DLD1 (cell line): ENCODE results near the gene IYD.
"Not testable (repeated sequence)": the region's sequence is repeated elsewhere in the genome, so short reads cannot be mapped to it uniquely, and the experiment has no call there.

Experiments used
- in situ Hi-C: cut with HindIII; loops from 2 replicates; pipeline ENCODE4 v1.10.0; 2017; ENCODE audit warnings: low sequenced_read_pairs

The IYD gene

DNA sequence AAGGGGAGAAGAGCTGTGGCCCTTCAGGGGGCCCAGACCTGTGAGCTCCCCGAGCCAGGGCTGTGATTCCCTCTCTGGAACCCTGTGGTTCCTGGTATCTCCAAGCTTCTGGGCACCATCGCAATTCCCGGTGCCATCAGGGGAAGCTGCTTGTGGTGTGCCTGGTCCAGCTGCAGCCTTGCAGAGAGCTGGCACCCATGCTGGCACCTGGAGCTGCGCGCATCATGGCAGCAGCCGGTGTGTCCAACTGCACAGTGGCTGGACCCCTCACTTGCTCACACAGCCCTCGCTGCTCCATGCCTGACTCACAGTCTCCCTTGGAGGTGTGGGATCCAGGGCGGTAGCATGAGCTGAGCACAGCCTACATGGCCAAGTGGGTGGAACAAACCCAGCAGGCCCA, 56.7 kb downstream of the IYD start:
- in situ Hi-C loops = no loop called here

DNA sequence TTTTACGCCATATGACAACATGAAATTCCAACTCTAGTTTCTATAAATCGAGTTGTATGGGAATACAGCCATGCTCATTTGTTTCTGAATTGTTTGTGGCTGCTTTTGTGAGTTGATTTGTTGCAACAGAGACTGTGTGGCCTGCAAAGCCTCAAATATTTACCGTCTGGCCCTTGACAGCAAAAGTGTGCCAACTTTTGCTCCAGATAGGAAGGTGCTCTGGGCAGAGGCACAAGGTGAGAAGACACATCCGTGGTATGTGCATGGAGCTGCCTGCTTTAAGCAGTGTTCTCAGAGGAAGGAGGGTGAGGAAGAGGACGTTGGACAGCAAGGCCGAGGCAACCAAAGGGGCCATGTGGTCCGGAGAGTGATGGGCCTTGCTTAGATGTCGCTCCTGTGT, 57.4 kb downstream of the IYD start:
- in situ Hi-C loops = no loop called here

DNA sequence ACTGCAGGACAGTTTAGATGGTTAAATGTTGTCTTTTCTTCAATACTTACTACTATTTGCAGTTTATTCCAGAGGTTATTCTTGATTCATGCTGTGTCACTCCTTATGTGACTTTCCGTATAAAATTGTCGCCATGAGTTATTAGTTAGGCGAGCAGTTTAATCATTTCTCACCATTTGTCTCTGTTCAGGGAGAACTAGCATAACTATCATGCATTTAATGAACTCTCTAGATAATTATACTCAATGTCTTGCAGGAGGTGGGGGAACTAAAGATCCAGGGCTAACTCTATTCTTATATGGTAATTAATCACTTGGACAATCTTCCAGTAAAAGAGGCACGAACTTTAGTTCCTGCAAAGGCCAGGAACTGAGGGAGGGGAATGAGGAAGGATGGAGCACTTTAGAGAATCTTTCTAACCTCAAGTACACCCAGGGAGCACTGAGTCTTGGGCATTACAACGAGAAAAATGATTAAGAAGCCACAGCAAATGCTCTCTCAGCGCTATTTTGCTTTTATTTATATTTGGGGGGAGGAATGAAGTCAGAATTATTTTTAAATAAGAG, 58.3 kb downstream of the IYD start:
- in situ Hi-C loops = no loop called here

DNA sequence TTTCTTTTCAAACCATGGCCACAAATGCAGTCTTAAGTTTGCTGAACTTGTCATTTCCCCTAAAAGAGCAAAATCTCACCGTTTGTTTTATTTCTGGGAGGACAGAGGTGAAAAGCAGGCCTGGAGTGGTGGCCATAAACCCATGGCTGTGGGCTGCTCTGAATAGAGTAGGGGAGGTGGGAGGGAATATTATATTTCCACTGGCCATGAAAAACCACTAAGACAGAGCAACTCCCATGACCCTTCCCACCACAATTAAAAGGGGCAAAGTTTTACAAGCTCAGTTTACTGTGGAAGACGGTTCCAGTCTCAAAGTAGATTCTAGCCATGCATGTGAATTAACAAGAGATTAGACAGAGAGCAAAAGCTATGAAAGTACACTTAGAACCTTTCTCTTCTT, 59.0 kb downstream of the IYD start:
- in situ Hi-C loops = no loop called here

DNA sequence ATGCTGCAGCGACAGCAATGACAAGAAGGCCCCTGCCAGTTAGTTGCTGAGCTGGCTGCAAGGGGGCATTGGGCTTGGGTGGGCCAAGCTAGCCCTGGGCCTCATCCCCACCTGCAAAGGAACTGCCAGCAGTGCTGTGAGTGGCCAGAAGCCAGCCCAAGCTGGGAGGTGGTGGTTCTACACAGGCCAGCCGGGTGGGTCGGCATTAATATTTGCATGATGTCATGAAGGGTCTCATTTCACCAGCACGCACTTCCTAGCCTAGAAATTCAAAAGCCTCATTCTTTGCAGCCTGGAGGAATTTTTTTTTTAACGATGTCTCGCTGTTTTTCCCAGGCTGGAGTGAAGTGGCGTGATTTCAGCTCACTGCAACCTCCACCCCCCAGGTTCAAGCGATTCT, 62.0 kb downstream of the IYD start:
- in situ Hi-C loops = no loop called here

DNA sequence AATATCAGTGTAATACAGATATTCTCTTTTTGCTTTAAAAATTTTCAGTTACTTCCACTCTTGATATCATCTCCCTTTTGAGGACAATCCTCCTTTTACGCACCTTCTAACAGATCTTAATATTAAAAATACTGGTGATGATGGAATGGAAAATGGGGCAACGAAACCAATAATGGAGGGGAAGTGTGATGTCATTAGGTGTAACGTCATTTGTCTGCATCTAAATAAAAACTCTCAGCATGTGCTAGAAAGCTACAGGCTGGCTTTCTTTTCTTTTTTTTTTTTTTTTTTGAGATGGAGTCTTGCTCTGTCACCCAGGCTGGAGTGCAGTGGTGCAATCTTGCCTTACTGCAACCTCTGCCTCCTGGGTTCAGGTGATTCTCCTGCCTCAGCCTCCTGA, 66.5 kb downstream of the IYD start:
- in situ Hi-C loops = no loop called here

DNA sequence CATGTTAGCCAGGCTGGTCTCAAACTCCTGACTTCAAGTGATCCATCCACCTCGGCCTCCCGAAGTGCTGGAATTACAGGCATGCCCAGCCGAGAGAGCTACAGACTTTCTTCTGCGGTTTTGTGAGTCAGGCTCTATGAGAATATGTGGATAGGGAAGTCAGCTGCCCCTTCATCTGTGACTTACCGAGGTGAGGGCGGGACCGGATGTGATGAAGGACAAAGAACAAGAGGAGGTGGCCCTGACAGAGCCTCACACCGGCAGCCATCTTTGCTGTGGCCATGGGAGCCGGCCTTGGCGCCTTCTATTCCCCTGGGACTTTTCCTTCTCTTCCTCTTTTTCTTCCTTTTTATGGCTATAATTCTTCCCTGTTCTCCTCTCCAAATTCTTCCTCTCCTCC, 67.0 kb downstream of the IYD start:
- in situ Hi-C loops = no loop called here

DNA sequence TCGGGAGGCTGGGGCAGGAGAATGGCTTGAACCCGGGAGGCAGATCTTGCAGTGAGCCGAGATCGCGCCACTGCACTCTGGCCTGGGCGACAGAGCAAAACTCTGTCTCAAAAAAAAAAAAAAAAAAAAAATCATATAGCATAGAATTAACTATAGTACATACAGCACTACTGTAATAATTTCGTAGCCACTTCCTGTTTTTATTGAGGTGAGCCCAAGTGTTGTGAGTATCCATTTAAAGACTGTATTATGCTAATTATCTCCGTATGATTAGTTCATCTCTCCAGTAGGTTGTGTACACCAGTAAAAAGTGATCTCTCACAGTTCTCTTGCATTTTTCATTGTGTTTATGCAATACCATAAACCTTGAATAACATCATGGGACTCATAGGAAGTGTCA, 70.6 kb downstream of the IYD start:
- in situ Hi-C loops = no loop called here

DNA sequence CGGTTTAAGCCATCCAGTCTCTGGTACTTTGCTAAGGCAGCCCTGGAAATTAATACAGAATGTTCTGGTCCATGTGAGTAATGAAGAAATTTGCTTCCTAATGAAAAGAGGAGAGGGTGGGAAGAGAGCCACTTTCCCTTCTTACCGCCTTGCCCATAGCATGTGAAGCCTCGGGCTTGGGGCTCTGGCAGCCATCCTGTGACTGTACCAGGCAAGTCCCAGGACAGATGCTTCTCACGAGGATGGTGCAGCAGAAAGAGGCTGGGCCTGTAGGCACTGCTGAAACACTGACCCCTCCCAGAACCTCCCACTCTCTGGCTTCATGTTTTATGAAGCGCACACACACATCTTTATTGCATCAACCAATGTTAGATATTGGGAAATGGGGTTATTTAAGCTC, 74.8 kb downstream of the IYD start:
- in situ Hi-C loops = no loop called here

DNA sequence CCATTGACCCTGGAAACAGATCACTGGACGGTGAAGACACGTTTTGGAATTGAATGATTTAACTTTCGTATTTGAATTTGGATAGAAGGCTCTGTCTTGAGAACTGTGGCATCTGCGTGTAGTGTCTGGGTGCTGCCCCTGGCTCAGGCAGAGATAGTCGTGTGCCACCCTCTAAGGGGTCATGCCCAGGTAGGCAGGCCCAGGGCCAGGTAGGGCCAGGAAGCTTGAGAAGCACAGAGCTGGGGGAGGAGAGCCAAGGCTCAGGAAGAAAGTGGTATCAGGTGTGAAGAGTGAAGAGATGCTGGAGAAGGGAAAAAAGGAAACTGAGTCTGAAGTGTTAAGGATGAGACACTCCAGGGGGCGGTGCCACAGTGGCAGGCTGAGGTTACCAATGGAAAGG, 75.5 kb downstream of the IYD start:
- in situ Hi-C loops = no loop called here

DNA sequence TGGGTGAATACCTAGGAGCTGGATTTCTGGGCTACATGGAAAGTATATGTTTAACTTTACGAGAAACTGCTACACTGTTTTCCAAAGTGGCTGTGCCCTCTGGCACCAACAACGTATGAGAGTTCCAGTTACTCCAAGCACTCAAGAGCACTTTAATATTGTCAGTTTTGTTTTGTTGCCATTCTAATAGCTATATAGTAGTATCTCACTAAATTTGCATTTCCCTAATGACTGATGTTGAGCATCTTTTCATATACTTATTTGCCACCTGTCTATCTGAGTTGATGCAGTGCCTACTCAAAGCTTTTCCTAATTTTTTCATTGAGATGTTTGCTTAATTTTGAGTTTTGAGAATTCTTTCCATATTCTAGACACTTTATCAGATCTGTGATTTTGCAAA, 76.7 kb downstream of the IYD start:
- in situ Hi-C loops = no loop called here

DNA sequence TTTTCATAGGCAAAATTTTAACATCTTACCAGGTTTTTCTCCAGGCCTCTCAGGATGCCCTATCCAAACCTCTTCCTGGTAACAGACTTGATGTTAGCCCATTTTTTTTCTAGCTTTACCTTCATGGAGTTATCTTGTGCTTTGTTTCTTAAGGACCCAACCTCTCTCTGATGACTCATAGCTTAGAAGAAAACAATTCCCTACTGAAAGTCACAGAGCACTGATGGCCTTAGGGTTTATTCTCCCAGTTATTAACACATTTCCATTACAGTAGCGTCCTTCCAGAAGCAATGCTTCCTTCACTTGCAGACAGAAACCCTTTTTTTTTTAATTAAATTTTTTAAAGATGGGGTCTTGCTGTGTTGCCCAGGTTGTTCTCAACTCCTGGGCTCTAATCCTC, 79.4 kb downstream of the IYD start:
- in situ Hi-C loops = no loop called here

DNA sequence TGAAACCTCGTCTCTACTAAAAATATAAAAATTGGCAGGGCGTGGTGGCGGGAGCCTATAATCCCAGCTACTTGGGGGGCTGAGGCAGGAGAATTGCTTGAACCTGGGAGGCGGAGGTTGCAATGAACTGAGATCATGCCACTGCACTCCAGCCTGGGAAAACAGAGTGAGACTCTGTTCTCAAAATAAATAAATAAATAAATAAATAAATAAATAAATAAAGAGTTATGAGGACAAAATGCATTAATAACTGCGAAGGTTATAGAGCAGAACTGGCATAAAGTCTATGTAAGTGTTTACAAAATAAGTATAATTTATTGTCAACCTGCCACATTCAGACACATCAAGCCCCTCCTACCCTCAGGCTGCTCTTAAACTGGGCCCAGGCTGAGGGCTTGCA, 80.2 kb downstream of the IYD start:
- in situ Hi-C loops = not testable (repeated sequence)

DNA sequence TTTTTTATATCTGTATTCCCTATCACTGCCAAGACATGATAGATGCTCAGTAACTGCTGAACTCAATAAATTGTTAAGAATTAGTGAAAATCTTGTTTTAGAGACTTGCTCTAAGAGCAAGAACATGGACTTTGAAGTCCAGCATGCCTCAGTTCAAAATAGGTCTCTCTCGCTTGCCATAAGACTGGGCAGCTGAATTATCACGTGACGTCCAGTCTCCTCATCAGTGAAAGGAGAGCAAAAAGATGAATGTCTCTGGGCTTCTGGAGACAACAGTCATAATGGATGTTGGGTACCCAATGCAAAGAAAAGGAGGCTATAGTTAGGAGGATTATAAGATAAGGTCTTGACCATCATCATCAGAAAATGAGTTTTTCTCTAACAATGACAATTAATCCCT, 82.1 kb downstream of the IYD start:
- in situ Hi-C loops = no loop called here

DNA sequence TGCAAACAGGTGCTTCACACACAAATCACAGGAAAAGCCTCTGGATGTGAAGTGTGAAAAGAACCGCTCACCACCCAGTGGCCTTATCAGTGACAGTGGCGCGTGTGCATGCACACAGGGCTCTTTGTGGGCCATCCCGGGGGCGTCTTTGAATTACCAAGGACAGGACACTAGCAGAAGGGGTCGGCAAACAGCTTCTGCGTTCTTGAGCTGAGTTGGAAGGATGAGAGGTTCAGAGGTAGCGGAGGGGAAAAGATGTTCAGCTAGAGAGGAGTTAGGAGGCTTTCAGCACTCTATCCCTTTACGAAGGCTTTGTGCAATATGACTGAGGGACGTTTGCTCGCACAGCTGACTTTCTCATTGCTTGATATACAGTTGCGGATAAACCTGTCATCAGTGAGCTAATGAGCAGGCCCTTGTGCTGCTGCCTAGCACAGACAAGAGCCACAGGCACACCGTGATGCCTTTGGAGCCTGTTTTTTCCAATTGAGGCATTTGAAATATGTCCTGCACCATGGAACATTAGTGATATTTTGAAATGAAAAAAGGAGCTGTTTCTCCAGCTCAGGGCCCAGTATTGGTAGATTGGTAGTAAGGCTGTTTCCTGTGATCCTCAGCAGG, 83.1 kb downstream of the IYD start:
- in situ Hi-C loops = no loop called here

DNA sequence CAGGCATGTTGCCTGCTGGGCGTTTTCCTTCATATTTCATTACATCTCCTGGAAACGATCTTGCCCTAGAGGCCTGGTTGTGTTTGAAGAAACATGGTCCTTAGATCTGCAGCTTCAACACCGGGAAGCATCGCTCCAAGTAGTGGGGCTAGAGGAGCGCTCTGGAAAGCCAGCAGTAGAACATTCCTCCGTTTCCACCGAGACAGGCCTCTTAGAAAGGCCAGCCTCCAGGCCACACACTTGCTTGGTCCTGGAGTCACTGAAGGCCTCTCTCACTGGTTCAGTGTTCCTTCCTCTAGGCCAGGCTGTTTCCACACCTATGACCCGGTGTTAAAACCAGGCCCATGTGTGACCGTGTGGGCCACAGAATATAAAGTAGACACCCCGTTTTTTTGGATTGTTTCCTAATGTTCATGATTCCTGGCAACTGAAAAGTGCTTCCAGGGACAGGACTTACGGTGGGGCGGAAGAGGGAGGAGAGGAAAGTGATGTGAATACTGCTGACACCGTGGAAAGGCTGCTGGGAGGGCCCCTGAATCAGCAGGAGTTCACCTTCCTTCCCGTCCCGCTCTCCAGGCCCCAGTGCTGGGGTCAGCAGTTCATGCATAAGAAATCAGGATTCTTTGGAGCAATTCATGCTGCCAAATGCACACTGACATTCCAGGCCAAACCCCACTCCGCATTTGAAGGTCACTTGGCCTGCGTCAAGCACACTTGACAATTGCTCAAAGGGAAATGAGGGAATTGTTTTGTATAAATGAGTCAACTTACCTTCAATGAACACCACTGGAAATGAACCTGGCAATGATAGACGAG, 83.8 kb downstream of the IYD start:
- in situ Hi-C loops = no loop called here

DNA sequence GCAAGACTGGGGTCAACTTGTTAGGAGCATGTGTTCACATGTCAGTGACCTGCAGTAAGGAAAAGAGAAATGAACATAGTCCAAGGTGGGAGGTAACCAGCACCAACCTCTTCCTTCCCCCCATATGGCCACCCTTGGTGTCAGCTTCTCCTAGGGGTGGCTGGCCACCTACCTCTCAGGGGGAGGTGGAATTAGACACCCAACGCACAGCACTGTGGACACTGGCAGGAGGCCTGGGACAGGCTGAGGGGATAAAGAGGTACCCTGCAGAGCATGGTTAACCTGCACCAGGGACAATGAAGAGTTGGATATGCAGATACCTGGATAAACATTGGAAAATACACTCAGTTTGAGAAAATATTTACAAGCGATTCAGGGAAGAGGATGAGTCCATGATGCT, 84.5 kb downstream of the IYD start:
- in situ Hi-C loops = no loop called here
